Neural cell (in vitro differentiated cells): ENCODE results near the gene SCYL3. TPM values are rescaled to one million over a fixed set of nuclear protein-coding genes. Genes with fewer than 3 reads are reported as not detected.

Source experiments
- H2AFZ ChIP-seq: fragments of 200-600, 300-800 bp; sonication (generic), shearing (Covaris generic); 2 replicates; pipeline ENCODE4 v1.6.0; 2014; ENCODE audit warnings: low read depth, mild to moderate bottlenecking, antibody characterized with exemption, low read length, moderate library complexity
- H3F3A ChIP-seq: fragments of 200-600 bp; shearing (Covaris generic); 2 replicates; pipeline ENCODE4 v1.6.1; 2016; ENCODE audit warnings: mild to moderate bottlenecking, moderate library complexity, mixed read lengths, antibody characterized with exemption, low read length; ENCODE audit not compliant: insufficient read depth, poor library complexity, severe bottlenecking
- H3K27ac ChIP-seq: fragments of 200-600, 300-800 bp; sonication (generic), shearing (Covaris generic); 2 replicates; pipeline ENCODE4 v1.5.1; 2014; ENCODE audit warnings: mild to moderate bottlenecking, low read length, moderate library complexity
- H3K27me3 ChIP-seq: fragments of 300-800, 200-600 bp; sonication (generic), shearing (Covaris generic); 2 replicates; pipeline ENCODE4 v1.6.0; 2014; ENCODE audit warnings: mild to moderate bottlenecking, low read depth, low read length, moderate library complexity; ENCODE audit not compliant: insufficient read depth
- H3K36me3 ChIP-seq: fragments of 300-800, 200-600 bp; sonication (generic), shearing (Covaris generic); 2 replicates; pipeline ENCODE4 v1.5.1; 2014; ENCODE audit warnings: mild to moderate bottlenecking, antibody characterized with exemption, low read length, moderate library complexity; ENCODE audit not compliant: insufficient read depth
- H3K4me2 ChIP-seq: fragments of 300-800, 200-600 bp; sonication (generic), shearing (Covaris generic); 2 replicates; pipeline ENCODE4 v1.6.0; 2014; ENCODE audit warnings: mild to moderate bottlenecking, low read length
- H3K4me3 ChIP-seq: fragments of 300-800, 200-600 bp; sonication (generic), shearing (Covaris generic); 2 replicates; pipeline ENCODE4 v1.5.1; 2014; ENCODE audit warnings: mild to moderate bottlenecking, low read length, moderate library complexity
- H3K79me2 ChIP-seq: fragments of 200-600 bp; shearing (Covaris generic); replicated peaks from 2 replicates; pipeline ENCODE4 v1.6.0; 2014; ENCODE audit warnings: mild to moderate bottlenecking, low read length, moderate library complexity; ENCODE audit not compliant: insufficient read depth
- H3K9ac ChIP-seq: fragments of 300-800, 200-600 bp; sonication (generic), shearing (Covaris generic); 2 replicates; pipeline ENCODE4 v1.6.1; 2016; ENCODE audit warnings: mild to moderate bottlenecking, low read length, mixed read lengths
- H3K9me2 ChIP-seq: fragments of 200-600 bp; shearing (Covaris generic); 2 replicates; pipeline ENCODE4 v1.6.1; 2016; ENCODE audit warnings: mild to moderate bottlenecking, low read length, mixed read lengths; ENCODE audit not compliant: insufficient read depth
- H3K9me3 ChIP-seq: fragments of 200-600, 300-800 bp; sonication (generic), shearing (Covaris generic); 2 replicates; pipeline ENCODE4 v1.6.1; 2016; ENCODE audit warnings: mild to moderate bottlenecking, mixed run types, low read length, moderate library complexity, mixed read lengths
- H4K20me1 ChIP-seq: fragments of 200-600 bp; shearing (Covaris generic); 2 replicates; pipeline ENCODE4 v1.6.1; 2016; ENCODE audit warnings: mild to moderate bottlenecking, mixed run types; ENCODE audit not compliant: insufficient read depth
- EP300 ChIP-seq: fragments of 450-650 bp; conservative IDR thresholded peaks from 2 replicates; pipeline ENCODE4 v1.6.1; 2014; ENCODE audit warnings: antibody characterized with exemption, mild to moderate bottlenecking, moderate library complexity; ENCODE audit not compliant: poor library complexity, severe bottlenecking
- EZH2 ChIP-seq: fragments of 200-600, 300-800 bp; shearing (Covaris generic), sonication (generic); IDR thresholded peaks from 2 replicates; pipeline ENCODE4 v1.6.1; 2014; ENCODE audit warnings: antibody characterized with exemption, low read length, borderline replicate concordance, mild to moderate bottlenecking; ENCODE audit not compliant: insufficient read depth, poor library complexity, severe bottlenecking
- MXI1 ChIP-seq: fragments of 450-650 bp; conservative IDR thresholded peaks from 2 replicates; pipeline ENCODE4 v1.6.1; 2014; ENCODE audit warnings: antibody characterized with exemption, mild to moderate bottlenecking; ENCODE audit not compliant: poor library complexity, severe bottlenecking
- POLR2AphosphoS5 ChIP-seq: IDR thresholded peaks from 2 replicates; pipeline ENCODE4 v1.6.1; 2012
- RAD21 ChIP-seq: fragments of 450-650 bp; conservative IDR thresholded peaks from 2 replicates; pipeline ENCODE4 v1.6.1; 2014; ENCODE audit warnings: antibody characterized with exemption, mild to moderate bottlenecking, moderate library complexity
- SMC3 ChIP-seq: fragments of 450-650 bp; conservative IDR thresholded peaks from 2 replicates; pipeline ENCODE4 v1.6.1; 2014; ENCODE audit warnings: antibody characterized with exemption, mild to moderate bottlenecking, moderate library complexity; ENCODE audit not compliant: poor library complexity
- TAF1 ChIP-seq: IDR thresholded peaks from 2 replicates; pipeline ENCODE4 v1.6.1; 2012; ENCODE audit warnings: low read depth
- polyA plus RNA-seq: library from polyadenylated mRNA; depleted of rRNA; stranded (reverse); fragments of >200 nt; gene quantifications from 2 replicates; pipeline ENCODE4 v1.2.3, GENCODE V29; 2014
- TF ChIP-seq, protein P1 (sequence below): IDR thresholded peaks from 2 replicates; pipeline ENCODE4 v1.6.1; 2012; ENCODE audit warnings: borderline replicate concordance
- TF ChIP-seq, protein P2 (sequence below): fragments of 450-650 bp; IDR thresholded peaks from 2 replicates; pipeline ENCODE4 v1.5.1; 2014; ENCODE audit warnings: antibody characterized with exemption, mild to moderate bottlenecking, moderate library complexity; ENCODE audit not compliant: poor library complexity, severe bottlenecking

Gene SCYL3
- polyA plus RNA-seq, 1 donor from 2014 or later, result 13.1 TPM

DNA sequence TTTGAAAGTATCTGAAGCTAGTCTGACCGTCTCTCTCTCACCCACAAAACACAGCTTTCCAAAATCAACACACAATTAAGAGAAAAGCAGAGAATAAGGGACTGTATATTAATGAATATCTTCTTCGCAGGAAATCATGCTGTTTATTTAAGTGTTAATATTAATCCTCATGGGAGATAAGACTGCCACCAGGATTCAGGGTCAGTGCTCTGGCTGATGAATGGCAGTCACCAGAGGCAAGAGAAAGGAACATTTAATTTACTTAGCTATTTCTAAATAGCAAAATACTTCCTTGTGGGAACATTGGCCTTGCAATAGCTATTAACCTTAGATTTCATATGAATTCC, 2.2 kb downstream of the SCYL3 start:
- no peak overlapping the region for H3K4me2 ChIP-seq
- H3K9me3 ChIP-seq, result no peaks in the 10 kb centered on the region
- no peak overlapping the region for H2AFZ ChIP-seq
- no peaks in the 10 kb centered on the region for H3K36me3 ChIP-seq
- no peaks in the 10 kb centered on the region for H4K20me1 ChIP-seq
- no peaks in the 10 kb centered on the region for H3K9me2 ChIP-seq
- peaks cover 12% of the 10 kb centered on the region for H3K79me2 ChIP-seq
- no peak overlapping the region for H3K27ac ChIP-seq
- TF ChIP-seq EP300, result no peak
- TF ChIP-seq, protein P1, sequence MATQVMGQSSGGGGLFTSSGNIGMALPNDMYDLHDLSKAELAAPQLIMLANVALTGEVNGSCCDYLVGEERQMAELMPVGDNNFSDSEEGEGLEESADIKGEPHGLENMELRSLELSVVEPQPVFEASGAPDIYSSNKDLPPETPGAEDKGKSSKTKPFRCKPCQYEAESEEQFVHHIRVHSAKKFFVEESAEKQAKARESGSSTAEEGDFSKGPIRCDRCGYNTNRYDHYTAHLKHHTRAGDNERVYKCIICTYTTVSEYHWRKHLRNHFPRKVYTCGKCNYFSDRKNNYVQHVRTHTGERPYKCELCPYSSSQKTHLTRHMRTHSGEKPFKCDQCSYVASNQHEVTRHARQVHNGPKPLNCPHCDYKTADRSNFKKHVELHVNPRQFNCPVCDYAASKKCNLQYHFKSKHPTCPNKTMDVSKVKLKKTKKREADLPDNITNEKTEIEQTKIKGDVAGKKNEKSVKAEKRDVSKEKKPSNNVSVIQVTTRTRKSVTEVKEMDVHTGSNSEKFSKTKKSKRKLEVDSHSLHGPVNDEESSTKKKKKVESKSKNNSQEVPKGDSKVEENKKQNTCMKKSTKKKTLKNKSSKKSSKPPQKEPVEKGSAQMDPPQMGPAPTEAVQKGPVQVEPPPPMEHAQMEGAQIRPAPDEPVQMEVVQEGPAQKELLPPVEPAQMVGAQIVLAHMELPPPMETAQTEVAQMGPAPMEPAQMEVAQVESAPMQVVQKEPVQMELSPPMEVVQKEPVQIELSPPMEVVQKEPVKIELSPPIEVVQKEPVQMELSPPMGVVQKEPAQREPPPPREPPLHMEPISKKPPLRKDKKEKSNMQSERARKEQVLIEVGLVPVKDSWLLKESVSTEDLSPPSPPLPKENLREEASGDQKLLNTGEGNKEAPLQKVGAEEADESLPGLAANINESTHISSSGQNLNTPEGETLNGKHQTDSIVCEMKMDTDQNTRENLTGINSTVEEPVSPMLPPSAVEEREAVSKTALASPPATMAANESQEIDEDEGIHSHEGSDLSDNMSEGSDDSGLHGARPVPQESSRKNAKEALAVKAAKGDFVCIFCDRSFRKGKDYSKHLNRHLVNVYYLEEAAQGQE, result no peak
- TF ChIP-seq EZH2, result no peak
- TF ChIP-seq RAD21, result no peak
- TF ChIP-seq, protein P2, sequence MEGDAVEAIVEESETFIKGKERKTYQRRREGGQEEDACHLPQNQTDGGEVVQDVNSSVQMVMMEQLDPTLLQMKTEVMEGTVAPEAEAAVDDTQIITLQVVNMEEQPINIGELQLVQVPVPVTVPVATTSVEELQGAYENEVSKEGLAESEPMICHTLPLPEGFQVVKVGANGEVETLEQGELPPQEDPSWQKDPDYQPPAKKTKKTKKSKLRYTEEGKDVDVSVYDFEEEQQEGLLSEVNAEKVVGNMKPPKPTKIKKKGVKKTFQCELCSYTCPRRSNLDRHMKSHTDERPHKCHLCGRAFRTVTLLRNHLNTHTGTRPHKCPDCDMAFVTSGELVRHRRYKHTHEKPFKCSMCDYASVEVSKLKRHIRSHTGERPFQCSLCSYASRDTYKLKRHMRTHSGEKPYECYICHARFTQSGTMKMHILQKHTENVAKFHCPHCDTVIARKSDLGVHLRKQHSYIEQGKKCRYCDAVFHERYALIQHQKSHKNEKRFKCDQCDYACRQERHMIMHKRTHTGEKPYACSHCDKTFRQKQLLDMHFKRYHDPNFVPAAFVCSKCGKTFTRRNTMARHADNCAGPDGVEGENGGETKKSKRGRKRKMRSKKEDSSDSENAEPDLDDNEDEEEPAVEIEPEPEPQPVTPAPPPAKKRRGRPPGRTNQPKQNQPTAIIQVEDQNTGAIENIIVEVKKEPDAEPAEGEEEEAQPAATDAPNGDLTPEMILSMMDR, result no peak
- TF ChIP-seq TAF1, result no peak
- TF ChIP-seq SMC3, result no peak
- TF ChIP-seq POLR2AphosphoS5, result no peak
- TF ChIP-seq MXI1, result no peak
- H3K9ac ChIP-seq, result no peak overlapping the region
- H3F3A ChIP-seq, result no peaks in the 10 kb centered on the region
- H3K27me3 ChIP-seq, result no peaks in the 10 kb centered on the region
- no peak overlapping the region for H3K4me3 ChIP-seq

DNA sequence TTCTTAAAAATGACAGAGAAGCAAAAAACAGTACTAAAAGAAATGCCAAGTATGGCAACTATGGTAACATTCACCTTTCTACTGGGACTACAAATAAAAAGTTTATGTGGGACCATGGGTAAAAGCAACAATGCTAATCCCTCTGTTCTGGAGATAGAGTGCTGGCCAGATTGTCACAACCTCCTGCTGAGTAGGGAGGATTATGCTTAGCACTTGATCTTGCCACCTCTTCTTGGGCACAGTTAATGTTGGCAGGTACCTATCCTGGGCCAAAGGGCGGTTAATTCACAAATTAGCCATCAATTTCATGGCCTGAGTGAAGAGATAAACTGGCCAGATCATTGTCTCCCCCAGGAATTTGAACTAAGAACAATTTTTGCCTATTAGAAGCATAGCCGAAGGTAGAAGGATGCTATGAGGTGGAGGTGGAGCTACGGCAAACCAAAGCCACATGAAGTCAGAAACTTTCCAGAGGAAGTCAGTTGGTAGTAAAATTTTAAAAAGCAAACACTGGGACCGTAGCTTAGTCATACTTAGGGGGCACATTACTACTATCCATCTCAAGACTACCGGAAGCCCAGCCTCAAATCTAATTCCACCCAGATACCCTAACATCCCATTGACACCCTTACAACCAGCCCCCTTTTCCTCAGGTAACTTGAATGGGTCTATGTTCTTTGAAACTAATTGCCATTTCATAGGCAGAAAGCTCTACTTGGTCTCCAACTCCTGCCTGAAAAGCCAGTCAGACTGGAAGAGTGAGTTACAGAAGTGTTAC, 2.7 kb downstream of the SCYL3 start:
- H4K20me1 ChIP-seq, result no peaks in the 10 kb centered on the region
- H2AFZ ChIP-seq, result no peak overlapping the region
- peaks cover 12% of the 10 kb centered on the region for H3K79me2 ChIP-seq
- no peak overlapping the region for H3K27ac ChIP-seq
- H3K36me3 ChIP-seq, result no peaks in the 10 kb centered on the region
- no peak overlapping the region for H3K4me2 ChIP-seq
- H3K27me3 ChIP-seq, result no peaks in the 10 kb centered on the region
- H3K9me2 ChIP-seq, result no peaks in the 10 kb centered on the region
- H3K9ac ChIP-seq, result no peak overlapping the region
- TF ChIP-seq, protein P2, result no peak
- TF ChIP-seq, protein P1, result no peak
- TF ChIP-seq TAF1, result no peak
- no peak for TF ChIP-seq POLR2AphosphoS5
- TF ChIP-seq SMC3, result no peak
- TF ChIP-seq EZH2, result no peak
- no peak for TF ChIP-seq RAD21
- no peak for TF ChIP-seq EP300
- no peak for TF ChIP-seq MXI1
- H3F3A ChIP-seq, result no peaks in the 10 kb centered on the region
- no peak overlapping the region for H3K4me3 ChIP-seq
- H3K9me3 ChIP-seq, result no peaks in the 10 kb centered on the region
